Activated CD8-positive, alpha-beta T cell treated with anti-CD3 and anti-CD28 coated beads for 36 hours (primary cell): ENCODE data around the gene RNF32. TPM values are rescaled to one million over a fixed set of nuclear protein-coding genes. Genes with fewer than 3 reads are reported as not detected.

Experiments used
- ATAC-seq: fragments of 200-7000 bp; cut with Tn5 transposase; one replicate; pipeline ENCODE4 v1.10.0; 2021; ENCODE audit warnings: mild to moderate bottlenecking, moderate library complexity
- CTCF ChIA-PET: fragments of 350-600 bp; sonication (Branson Sonifier 250); formaldehyde crosslinking; loops from one replicate; lab custom pipeline; 2021; ENCODE audit warnings: antibody characterized with exemption; lab: Charles Lee
- POLR2A ChIA-PET: fragments of 350-600 bp; sonication (Branson Sonifier 250); formaldehyde crosslinking; loops from one replicate; lab custom pipeline; 2021; ENCODE audit warnings: antibody characterized with exemption; lab: Charles Lee
- DNase-seq: peaks from one replicate; pipeline ENCODE4 v3.0.0-alpha.2; 2020
- H3K27ac Mint-ChIP-seq: one replicate; pipeline ENCODE4 v1.8.0; 2021; ENCODE audit warnings: mild to moderate bottlenecking, mixed read lengths
- H3K27me3 Mint-ChIP-seq: one replicate; pipeline ENCODE4 v1.8.0; 2021; ENCODE audit warnings: mixed read lengths
- H3K36me3 Mint-ChIP-seq: one replicate; pipeline ENCODE4 v1.8.0; 2021; ENCODE audit warnings: low read depth, mixed read lengths
- H3K4me1 Mint-ChIP-seq: one replicate; pipeline ENCODE4 v1.8.0; 2021; ENCODE audit warnings: low read depth, mixed read lengths
- H3K4me3 Mint-ChIP-seq: one replicate; pipeline ENCODE4 v1.8.0; 2021; ENCODE audit warnings: mild to moderate bottlenecking, moderate library complexity, mixed read lengths
- H3K9me3 Mint-ChIP-seq: one replicate; pipeline ENCODE4 v1.8.0; 2021; ENCODE audit warnings: mixed read lengths
- intact Hi-C: fragments of 100-400 bp; cut with micrococcal nuclease; formaldehyde crosslinking; loops from one replicate; pipeline ENCODE4 v1.10.0; 2022
- total RNA-seq, 2 experiments: library from RNA; stranded (reverse); gene quantifications; one replicate each; pipeline ENCODE4 v1.2.3, GENCODE V29; 2021
- TF ChIP-seq, protein P1 (sequence below): fragments of 200-600 bp; IDR thresholded peaks from one replicate; pipeline ENCODE4 v1.8.0; 2022; ENCODE audit warnings: antibody characterized with exemption, mild to moderate bottlenecking

The RNF32 gene
- total RNA-seq, 2 experiments from 2014 or later, result 0.43 TPM

DNA sequence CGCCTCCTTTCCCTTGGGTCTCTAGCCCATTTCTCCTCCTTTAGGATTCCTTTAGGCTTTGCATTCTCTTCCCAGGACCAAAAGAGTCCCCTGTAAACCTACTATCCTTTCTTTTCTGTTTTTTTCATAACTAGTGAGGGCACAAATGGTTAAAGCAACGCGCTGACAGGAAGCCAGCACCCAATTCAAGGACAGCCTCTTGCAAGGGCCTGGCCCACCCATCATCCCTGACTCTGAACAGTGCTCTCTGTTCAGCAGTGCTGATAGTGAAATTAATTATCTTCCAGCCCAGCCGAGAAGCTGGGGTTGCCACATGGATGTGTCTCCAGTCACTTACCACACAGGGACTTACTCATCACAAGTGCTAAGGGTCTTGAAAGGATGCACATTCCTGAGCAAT is 38.3 kb upstream of the RNF32 start:
- Mint-ChIP-seq H3K27ac (no peak overlapping the region), H3K27me3 (peaks cover 17% of the 10 kb centered on the region), H3K36me3 (no peaks in the 10 kb centered on the region), H3K9me3 (no peaks in the 10 kb centered on the region), H3K4me1 (no peaks in the 10 kb centered on the region), H3K4me3 (no peak overlapping the region)
- ATAC-seq, result no peak
- ChIA-PET CTCF (no interaction called here), POLR2A (interaction anchor here (1.5 kb wide), 1 partner anchor 10 kb away, joined by 4 read pairs; no protein-coding TSS in a partner anchor)
- TF ChIP-seq, protein P1, sequence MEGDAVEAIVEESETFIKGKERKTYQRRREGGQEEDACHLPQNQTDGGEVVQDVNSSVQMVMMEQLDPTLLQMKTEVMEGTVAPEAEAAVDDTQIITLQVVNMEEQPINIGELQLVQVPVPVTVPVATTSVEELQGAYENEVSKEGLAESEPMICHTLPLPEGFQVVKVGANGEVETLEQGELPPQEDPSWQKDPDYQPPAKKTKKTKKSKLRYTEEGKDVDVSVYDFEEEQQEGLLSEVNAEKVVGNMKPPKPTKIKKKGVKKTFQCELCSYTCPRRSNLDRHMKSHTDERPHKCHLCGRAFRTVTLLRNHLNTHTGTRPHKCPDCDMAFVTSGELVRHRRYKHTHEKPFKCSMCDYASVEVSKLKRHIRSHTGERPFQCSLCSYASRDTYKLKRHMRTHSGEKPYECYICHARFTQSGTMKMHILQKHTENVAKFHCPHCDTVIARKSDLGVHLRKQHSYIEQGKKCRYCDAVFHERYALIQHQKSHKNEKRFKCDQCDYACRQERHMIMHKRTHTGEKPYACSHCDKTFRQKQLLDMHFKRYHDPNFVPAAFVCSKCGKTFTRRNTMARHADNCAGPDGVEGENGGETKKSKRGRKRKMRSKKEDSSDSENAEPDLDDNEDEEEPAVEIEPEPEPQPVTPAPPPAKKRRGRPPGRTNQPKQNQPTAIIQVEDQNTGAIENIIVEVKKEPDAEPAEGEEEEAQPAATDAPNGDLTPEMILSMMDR, result no peak
- no peak for DNase-seq
- intact Hi-C loops, result no loop called here

DNA sequence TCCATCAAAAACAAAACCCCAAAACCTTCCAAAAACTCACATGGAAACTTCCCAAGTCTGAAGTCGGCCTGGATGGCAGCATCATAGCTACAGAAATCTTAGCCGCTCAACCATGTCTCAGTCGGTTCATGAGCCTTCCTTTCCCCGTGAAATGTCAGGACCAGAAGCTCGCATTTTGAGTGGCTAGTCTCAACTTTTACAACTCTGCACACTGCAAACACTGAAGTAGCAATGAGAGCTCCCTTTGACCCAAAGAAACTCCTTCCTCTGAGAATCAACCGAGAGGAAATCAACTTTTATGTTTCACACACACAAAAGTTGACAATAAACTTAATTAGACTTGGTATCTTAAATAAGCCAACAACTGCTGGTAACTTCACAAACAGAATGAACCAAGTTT is 37.6 kb upstream of the RNF32 start:
- TF ChIP-seq, protein P1, result no peak
- POLR2A ChIA-PET, result interaction anchor here (1.5 kb wide), 1 partner anchor 10 kb away, joined by 4 read pairs; no protein-coding TSS in a partner anchor
- Mint-ChIP-seq H3K4me1 (no peaks in the 10 kb centered on the region), H3K27me3 (peaks cover 18% of the 10 kb centered on the region), H3K36me3 (no peaks in the 10 kb centered on the region), H3K27ac (no peak overlapping the region), H3K9me3 (no peaks in the 10 kb centered on the region), H3K4me3 (no peak overlapping the region)
- ATAC-seq (no peak), DNase-seq (no peak)
- CTCF ChIA-PET, result interaction anchor here (1.6 kb wide), 1 partner anchor 10 kb away, joined by 6 read pairs; no protein-coding TSS in a partner anchor
- intact Hi-C loops, result no loop called here

DNA sequence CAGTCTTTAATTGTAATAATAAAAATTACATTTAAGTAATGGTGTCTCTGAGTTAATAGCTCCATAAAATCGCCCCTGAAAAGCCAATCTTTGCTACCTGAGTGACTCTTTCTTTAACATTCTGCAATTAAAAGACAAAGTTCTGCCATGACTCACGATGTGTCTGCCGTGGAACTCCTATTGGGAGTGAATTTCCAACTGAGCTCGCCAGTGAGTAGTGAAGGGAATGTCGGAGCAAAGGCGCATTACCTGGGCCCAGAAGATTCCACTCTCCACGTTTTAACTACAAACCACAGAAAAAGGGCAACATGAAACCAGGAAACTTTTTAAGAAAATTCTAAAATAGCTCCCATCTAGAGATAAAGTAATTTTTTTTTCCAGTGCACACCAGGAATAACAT is 36.9 kb upstream of the RNF32 start:
- intact Hi-C loops, result no loop called here
- Mint-ChIP-seq H3K27me3 (peaks cover 22% of the 10 kb centered on the region), H3K9me3 (no peaks in the 10 kb centered on the region), H3K27ac (no peak overlapping the region), H3K4me3 (no peak overlapping the region), H3K36me3 (no peaks in the 10 kb centered on the region), H3K4me1 (no peaks in the 10 kb centered on the region)
- TF ChIP-seq, protein P1, result no peak
- no peak for ATAC-seq
- POLR2A ChIA-PET, result interaction anchor here (1.5 kb wide), 1 partner anchor 9 kb away, joined by 4 read pairs; no protein-coding TSS in a partner anchor
- CTCF ChIA-PET, result interaction anchor here (1.6 kb wide), 1 partner anchor 10 kb away, joined by 6 read pairs; no protein-coding TSS in a partner anchor
- no peak for DNase-seq

DNA sequence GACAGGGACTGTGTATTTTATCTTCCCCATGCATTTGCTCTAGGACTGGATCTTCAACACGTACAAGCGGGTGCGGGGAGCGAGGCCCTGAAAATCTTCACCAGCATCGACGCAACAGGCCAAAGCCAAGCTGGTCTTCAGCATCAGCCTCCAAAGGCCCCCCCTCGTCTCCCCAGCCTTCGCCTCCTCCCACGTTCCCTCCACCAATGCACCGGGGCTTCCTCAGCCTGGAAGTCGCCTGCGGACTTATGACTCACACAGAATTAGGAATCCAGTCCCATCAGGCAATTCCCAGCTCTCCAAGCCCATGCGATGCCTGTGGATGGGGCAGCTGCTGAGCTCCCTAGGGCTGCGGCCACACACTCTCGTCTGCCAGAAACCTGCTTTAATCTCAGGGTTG is 36.3 kb upstream of the RNF32 start:
- Mint-ChIP-seq H3K9me3 (no peaks in the 10 kb centered on the region), H3K4me3 (no peak overlapping the region), H3K27ac (no peak overlapping the region), H3K36me3 (no peaks in the 10 kb centered on the region), H3K27me3 (peaks cover 27% of the 10 kb centered on the region), H3K4me1 (no peaks in the 10 kb centered on the region)
- DNase-seq (no peak), ATAC-seq (no peak)
- POLR2A ChIA-PET, result no interaction called here
- CTCF ChIA-PET, result interaction anchor here (1.6 kb wide), 1 partner anchor 9 kb away, joined by 6 read pairs; no protein-coding TSS in a partner anchor
- intact Hi-C loops, result no loop called here
- TF ChIP-seq, protein P1, result no peak

DNA sequence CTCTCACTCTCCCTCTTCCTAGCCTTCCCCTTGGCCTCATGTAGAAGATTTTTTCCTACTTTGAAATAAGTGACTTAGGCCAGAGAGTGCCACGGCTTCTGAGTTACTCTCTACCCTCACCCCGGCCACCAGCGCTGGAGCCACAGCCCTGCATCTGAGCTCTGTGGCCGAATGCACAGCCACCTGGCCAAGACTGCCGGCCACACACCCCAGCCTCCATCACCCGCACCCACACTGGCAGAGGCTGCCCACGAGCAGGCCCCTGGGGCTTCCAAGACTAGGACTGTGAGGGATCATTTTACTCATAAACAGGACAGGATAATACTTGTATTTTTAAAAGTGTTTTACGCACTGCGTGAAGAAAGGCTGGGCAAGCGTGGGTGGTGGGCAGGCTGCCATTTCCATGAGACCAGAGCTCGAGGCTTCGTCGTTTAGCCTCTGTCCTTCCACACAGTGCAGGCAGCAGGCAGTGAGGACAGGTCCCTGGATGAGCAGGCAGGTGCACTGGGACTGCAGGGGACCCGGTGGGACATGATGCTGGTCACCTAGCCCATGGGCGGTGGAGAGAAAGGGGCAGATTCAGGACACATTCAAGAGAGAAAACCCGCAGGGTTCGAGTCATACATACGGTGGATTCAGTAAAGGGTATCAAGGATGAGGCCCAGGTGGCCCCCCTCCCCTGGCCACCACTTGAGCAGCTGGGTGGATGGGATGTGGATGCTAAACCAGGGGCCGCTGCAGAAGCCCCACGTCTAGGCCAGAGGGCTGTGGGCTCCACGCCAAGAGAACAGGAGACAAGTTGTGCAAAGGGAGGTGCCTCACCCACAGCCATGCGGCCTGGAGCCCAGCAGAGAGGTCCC is 35.5 kb upstream of the RNF32 start:
- CTCF ChIA-PET, result no interaction called here

More for the DNA sequence above, 35.5 kb upstream of the RNF32 start:
- H3K4me3 Mint-ChIP-seq, result no peak overlapping the region
- H3K4me1 Mint-ChIP-seq, result no peaks in the 10 kb centered on the region
- no peaks in the 10 kb centered on the region for H3K36me3 Mint-ChIP-seq
- TF ChIP-seq, protein P1, result no peak
- no peak overlapping the region for H3K27ac Mint-ChIP-seq
- peaks cover 30% of the 10 kb centered on the region for H3K27me3 Mint-ChIP-seq
- ATAC-seq (no peak), DNase-seq (no peak)
- intact Hi-C loops, result no loop called here
- H3K9me3 Mint-ChIP-seq, result no peaks in the 10 kb centered on the region
- POLR2A ChIA-PET, result no interaction called here
